Bronchial epithelial cell (primary cell): ENCODE results near the gene MAN1B1. TPM values are rescaled to one million over a fixed set of nuclear protein-coding genes. Genes with fewer than 3 reads are reported as not detected.

Source experiments
- DNase-seq: peaks from one replicate; pipeline ENCODE4 v3.0.0-alpha.2; 2010; ENCODE audit warnings: low read depth
- FAIRE-seq: peaks from 2 replicates; lab custom pipeline; 2011; peaks lifted over from hg19 to GRCh38; lab: Jason Lieb, UNC
- H3K27me3 ChIP-seq: 2 replicates; pipeline ENCODE4 v1.5.1; 2011; ENCODE audit warnings: low read length; ENCODE audit not compliant: control insufficient read depth, insufficient read depth
- H3K36me3 ChIP-seq: 2 replicates; pipeline ENCODE4 v1.5.1; 2011; ENCODE audit warnings: low read length; ENCODE audit not compliant: control insufficient read depth, insufficient read depth
- H3K4me3 ChIP-seq: 2 replicates; pipeline ENCODE4 v1.5.1; 2011; ENCODE audit warnings: mild to moderate bottlenecking, low read depth, low read length, control low read depth
- total RNA-seq: library from RNA; depleted of rRNA; stranded (reverse); fragments of >200 nt; gene quantifications from 2 replicates; pipeline ENCODE4 v1.2.1, GENCODE V29; 2014
- TF ChIP-seq, protein P1 (sequence below): IDR thresholded peaks from 2 replicates; pipeline ENCODE4 v1.5.1; 2011; ENCODE audit warnings: mild to moderate bottlenecking, moderate library complexity, low read length, control low read depth, inconsistent platforms; ENCODE audit not compliant: insufficient read depth, severe bottlenecking

Gene MAN1B1
- 58.2 and 65.3 TPM in 2 replicates for total RNA-seq

DNA sequence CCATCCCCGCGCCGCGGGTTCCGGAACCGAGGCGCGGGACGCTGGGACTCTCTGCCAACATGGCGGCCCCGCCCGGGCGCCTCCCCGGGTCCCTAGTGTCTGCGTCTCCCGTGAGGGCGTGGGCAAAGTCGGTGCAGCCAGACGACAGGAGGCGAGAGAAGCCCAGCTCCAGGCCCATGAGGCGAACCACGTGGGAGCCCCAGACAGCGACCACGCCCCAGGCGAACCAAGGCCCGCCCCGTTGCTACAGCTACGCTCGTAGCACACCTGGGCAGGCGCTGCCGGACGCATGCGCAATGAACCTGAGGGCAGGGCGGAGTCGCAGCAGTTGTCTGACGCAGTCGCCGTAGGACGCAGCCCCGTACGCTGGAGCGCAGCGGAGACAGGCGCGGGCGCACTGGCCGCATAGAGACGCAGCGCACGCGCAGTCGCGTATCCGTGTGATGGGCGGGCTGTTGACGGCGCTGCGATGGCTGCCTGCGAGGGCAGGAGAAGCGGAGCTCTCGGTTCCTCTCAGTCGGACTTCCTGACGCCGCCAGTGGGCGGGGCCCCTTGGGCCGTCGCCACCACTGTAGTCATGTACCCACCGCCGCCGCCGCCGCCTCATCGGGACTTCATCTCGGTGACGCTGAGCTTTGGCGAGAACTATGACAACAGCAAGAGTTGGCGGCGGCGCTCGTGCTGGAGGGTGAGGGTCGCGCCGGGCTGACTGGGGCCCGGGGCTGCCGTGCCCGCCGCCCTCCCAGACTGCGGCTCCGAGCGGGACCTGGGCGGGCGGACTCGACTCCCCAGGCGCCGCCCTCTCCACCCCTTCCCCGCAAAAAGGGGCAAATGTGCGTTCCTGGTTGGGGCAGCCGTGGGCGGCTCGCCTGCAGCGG is at the start of gene MAN1B1:
Gene MAN1B1 (plus strand): TSS at position 455 of the 878 bp plus-strand sequence. CDS start 15 bp downstream, at position 470.
- FAIRE-seq: peak; percentile 75

DNA sequence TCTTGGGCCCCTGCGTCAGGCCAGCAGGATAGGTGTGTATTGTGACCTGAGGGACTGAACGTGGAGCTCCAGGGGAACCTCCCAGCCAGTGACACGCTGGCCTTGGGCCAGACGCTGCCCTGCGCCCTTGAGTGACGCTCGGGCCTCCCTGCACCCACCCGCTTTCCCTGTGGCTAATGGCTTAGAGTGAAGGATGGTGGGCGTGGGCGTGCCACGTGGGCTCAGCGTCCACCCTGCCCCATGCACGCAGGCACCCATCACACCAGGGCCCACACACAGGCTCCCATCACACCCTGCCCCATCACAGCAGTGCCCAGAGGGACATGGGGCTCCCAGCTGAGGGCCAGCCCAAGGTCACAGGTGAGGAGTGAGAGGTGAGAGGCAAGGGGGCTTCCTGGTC is 49.8 kb upstream of the MAN1B1 start:
- Histone ChIP-seq H3K36me3 (peaks cover 4% of the 10 kb centered on the region), H3K4me3 (no peak overlapping the region), H3K27me3 (no peaks in the 10 kb centered on the region)
- no peak for FAIRE-seq
- TF ChIP-seq, protein P1, sequence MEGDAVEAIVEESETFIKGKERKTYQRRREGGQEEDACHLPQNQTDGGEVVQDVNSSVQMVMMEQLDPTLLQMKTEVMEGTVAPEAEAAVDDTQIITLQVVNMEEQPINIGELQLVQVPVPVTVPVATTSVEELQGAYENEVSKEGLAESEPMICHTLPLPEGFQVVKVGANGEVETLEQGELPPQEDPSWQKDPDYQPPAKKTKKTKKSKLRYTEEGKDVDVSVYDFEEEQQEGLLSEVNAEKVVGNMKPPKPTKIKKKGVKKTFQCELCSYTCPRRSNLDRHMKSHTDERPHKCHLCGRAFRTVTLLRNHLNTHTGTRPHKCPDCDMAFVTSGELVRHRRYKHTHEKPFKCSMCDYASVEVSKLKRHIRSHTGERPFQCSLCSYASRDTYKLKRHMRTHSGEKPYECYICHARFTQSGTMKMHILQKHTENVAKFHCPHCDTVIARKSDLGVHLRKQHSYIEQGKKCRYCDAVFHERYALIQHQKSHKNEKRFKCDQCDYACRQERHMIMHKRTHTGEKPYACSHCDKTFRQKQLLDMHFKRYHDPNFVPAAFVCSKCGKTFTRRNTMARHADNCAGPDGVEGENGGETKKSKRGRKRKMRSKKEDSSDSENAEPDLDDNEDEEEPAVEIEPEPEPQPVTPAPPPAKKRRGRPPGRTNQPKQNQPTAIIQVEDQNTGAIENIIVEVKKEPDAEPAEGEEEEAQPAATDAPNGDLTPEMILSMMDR: no peak
- no peak for DNase-seq

More for the DNA sequence above, at the start of gene MAN1B1:
- TF ChIP-seq, protein P1: no peak
- no peaks in the 10 kb centered on the region for H3K27me3 ChIP-seq
- DNase-seq: peak; percentile 99
- peak within 1 kb of the TSS; percentile 88 for H3K4me3 ChIP-seq
- H3K36me3 ChIP-seq: peaks cover 10% of the 10 kb centered on the region

DNA sequence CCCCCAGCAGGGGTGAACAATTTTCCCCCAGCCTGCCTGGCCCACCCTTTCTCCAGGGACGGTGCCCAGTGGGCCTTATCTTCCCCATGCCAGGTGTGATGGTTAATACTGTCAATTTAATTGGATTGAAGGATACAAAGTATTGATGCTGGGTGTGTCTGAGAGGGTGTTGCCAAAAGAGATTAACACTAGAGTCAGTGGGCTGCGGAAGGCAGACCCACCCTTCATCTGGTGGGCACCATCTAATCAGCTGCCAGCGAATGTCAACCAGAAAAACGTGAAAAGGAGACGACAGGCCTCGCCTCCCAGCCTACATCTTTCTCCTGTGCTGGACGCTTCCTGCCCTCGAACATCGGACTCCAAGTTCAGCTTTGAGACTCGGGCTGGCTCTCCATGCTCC is 49.3 kb upstream of the MAN1B1 start:
- no peak for DNase-seq
- H3K27me3 ChIP-seq: no peaks in the 10 kb centered on the region
- TF ChIP-seq, protein P1: no peak
- no peak overlapping the region for H3K4me3 ChIP-seq
- H3K36me3 ChIP-seq: peaks cover 4% of the 10 kb centered on the region
- FAIRE-seq: no peak

DNA sequence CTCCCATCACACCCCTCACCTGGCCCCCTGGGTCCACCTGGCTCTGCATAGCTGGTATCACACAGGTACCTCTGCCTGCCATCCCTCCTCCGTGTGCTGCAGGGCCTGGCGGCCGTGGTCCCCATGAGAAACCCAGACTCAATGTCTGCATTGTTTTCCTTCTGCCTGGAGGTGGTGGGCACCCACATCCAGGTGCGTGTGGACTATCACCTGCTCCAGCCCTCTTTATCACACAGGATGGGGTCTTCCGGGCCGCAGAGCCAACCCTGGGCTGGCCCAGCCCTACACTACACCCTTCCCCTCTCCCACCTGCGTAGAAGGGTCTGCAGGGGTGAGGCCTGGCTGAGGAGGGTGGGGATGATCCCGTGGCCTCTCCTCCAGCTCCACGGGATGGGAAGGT is 47.9 kb upstream of the MAN1B1 start:
- no peak overlapping the region for H3K4me3 ChIP-seq
- no peak for FAIRE-seq
- DNase-seq: no peak
- TF ChIP-seq, protein P1: no peak
- H3K36me3 ChIP-seq: peaks cover 6% of the 10 kb centered on the region
- no peaks in the 10 kb centered on the region for H3K27me3 ChIP-seq

DNA sequence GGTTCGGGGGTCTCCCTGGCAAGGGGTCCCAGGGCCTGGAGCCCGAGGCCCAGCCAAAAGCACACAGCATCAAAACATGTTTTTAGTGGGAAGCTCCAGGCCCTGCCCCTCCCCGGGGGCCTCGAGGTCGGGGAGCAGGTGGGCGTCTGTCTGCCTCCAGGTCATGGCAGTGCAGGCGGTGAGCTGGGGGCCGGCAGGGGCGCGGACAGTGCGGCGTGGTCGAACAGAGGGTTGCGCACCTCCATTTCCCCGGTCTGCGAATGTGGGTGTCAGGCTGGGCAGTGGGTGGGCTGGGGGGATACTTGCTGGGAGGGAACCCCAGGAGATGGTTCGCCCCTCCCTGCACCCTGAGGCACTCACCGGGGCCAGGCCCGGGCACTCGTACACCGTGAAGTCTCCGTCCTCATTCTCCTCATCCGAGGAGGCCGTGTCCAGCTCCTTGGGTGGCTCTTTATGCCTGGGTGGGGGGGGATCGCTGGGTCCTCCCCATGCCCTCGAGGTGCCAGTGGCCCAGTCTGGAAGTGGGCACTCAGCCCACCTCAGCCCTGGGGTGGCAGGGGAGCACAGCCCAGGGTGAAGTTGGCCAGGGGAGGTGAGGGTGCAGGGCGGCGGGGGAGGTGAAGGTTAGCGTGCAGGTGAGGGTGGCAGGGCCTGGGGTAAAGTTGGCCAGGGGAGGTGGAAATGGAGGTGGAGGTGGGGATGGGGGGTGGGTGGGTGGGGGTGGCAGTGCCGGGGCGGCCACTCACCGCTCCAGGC is 47.0 kb upstream of the MAN1B1 start:
- TF ChIP-seq, protein P1: no peak
- no peak for FAIRE-seq
- Histone ChIP-seq H3K27me3 (no peaks in the 10 kb centered on the region), H3K4me3 (no peak overlapping the region), H3K36me3 (peaks cover 6% of the 10 kb centered on the region)
- no peak for DNase-seq
